HG03571 (cell line): Measurements from ENCODE around the gene PMAIP1.

ENCODE experiments used
- ATAC-seq: cut with Tn5 transposase; IDR thresholded peaks from one replicate; pipeline ENCODE4 v1.9.1; 2021; ENCODE audit not compliant: unreplicated experiment

Gene PMAIP1

DNA sequence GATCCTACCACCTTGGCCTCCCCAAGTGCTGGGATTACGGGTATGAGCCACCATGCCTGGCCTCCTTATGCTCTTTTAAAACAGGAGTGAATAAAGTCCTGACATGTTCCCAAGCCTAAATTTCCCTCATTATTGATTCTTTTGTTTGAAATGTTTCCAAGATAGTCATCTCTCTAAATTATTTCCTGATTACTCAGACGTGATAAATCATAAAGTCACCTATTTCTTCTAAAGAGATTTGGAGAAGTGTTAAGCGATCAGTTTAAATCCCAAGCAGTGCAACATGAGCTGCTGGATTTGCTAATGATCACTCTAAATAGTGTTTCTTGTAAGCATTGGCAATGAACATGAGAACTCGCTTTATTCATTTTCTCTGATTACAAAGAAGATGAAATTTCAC, 51.8 kb downstream of the PMAIP1 start:
- no peak for ATAC-seq

DNA sequence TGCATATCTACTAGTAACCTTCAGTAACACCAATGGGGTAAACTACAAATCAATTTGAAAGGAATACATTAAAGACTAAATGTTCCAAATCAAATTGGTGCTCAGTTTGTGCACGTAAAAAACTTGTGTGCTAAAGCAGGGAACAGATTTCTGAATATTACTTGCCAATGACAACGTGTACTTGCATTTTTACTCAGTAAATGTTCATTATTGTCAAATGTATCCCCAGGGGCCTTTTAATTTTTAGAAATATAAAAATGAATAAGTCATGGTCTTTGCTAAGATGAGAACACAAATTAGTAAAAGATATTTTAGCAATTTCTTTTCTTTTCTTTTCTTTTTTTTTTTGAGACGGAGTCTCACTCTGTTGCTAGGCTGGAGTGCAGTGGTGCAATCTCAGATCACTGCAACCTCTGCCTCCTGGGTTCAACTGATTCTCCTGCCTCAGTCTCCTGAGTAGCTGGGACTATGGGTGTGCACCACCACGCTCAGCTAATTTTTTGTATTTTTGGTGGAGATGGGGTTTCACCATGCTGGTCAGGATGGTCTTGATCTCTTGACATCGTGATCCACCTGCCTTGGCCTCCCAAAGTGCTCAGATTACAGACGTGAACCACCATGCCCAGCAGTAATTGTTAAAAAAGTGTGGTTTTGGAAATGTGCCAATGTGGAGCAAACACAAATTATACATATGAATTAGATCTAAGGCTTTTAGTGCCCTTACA, 52.6 kb downstream of the PMAIP1 start:
- ATAC-seq = no peak
